Trophoblast cell (in vitro differentiated cells and primary cell): ENCODE data around the gene TIMM22.

Source experiments
- DNase-seq, 2 donors: peaks; one replicate each; pipeline ENCODE4 v3.0.0-alpha.2; 2016
- H2AFZ ChIP-seq: 2 replicates; pipeline ENCODE4 v1.6.1; 2013; ENCODE audit warnings: low read length, moderate library complexity, mild to moderate bottlenecking; ENCODE audit not compliant: insufficient read depth, poor library complexity
- H2AK5ac ChIP-seq: 2 replicates; pipeline ENCODE4 v1.6.1; 2013; ENCODE audit warnings: mild to moderate bottlenecking, low read length
- H2BK120ac ChIP-seq: 2 replicates; pipeline ENCODE4 v1.6.1; 2013; ENCODE audit warnings: low read length, mild to moderate bottlenecking, moderate library complexity; ENCODE audit not compliant: insufficient read depth, poor library complexity
- H2BK12ac ChIP-seq: 2 replicates; pipeline ENCODE4 v1.6.1; 2013; ENCODE audit warnings: mild to moderate bottlenecking, low read length, moderate library complexity
- H2BK5ac ChIP-seq: 2 replicates; pipeline ENCODE4 v1.6.1; 2013; ENCODE audit warnings: low read length, low read depth, moderate library complexity, mild to moderate bottlenecking; ENCODE audit not compliant: poor library complexity
- H3K14ac ChIP-seq: 2 replicates; pipeline ENCODE4 v1.6.1; 2013; ENCODE audit warnings: mild to moderate bottlenecking, low read length
- H3K18ac ChIP-seq: 2 replicates; pipeline ENCODE4 v1.6.1; 2013; ENCODE audit warnings: mild to moderate bottlenecking, low read length
- H3K23ac ChIP-seq: 2 replicates; pipeline ENCODE4 v1.6.1; 2013; ENCODE audit warnings: low read length
- H3K27ac ChIP-seq: 2 replicates; pipeline ENCODE4 v1.5.1; 2013; ENCODE audit warnings: low read depth, mild to moderate bottlenecking, inconsistent platforms, low read length, moderate library complexity
- H3K27me3 ChIP-seq: 2 replicates; pipeline ENCODE4 v1.6.1; 2013; ENCODE audit warnings: inconsistent platforms, mild to moderate bottlenecking, low read length, moderate library complexity; ENCODE audit not compliant: insufficient read depth
- H3K36me3 ChIP-seq, 2 experiments: 1 replicate in 1 of 2; 2 replicates in 1 of 2; pipeline ENCODE4 v1.6.1; 2013; ENCODE audit warnings: low read length in 2 of 2, mild to moderate bottlenecking in 2 of 2, moderate library complexity in 1 of 2; ENCODE audit not compliant: insufficient read depth in 2 of 2, control insufficient read depth in 1 of 2
- H3K4ac ChIP-seq: 2 replicates; pipeline ENCODE4 v1.6.1; 2013; ENCODE audit warnings: low read depth, mild to moderate bottlenecking, low read length, moderate library complexity
- H3K4me1 ChIP-seq, 2 experiments: 1 replicate in 1 of 2; 2 replicates in 1 of 2; pipeline ENCODE4 v1.6.1; 2013; ENCODE audit warnings: low read length in 2 of 2, mild to moderate bottlenecking in 2 of 2, moderate library complexity in 1 of 2; ENCODE audit not compliant: insufficient read depth in 2 of 2, control insufficient read depth in 1 of 2
- H3K4me2 ChIP-seq: 2 replicates; pipeline ENCODE4 v1.6.1; 2013; ENCODE audit warnings: inconsistent platforms, mild to moderate bottlenecking, low read length, moderate library complexity
- H3K4me3 ChIP-seq: 2 replicates; pipeline ENCODE4 v1.5.1; 2013; ENCODE audit warnings: mild to moderate bottlenecking, low read depth, low read length, inconsistent platforms
- H3K79me1 ChIP-seq: one replicate; pipeline ENCODE4 v1.6.1; 2013; ENCODE audit warnings: low read length
- H3K79me2 ChIP-seq: 2 replicates; pipeline ENCODE4 v1.6.1; 2013; ENCODE audit warnings: low read length, mild to moderate bottlenecking; ENCODE audit not compliant: control insufficient read depth, insufficient read depth, poor library complexity
- H3K9ac ChIP-seq: 2 replicates; pipeline ENCODE4 v1.6.1; 2013; ENCODE audit warnings: mild to moderate bottlenecking, low read length
- H3K9me3 ChIP-seq: 2 replicates; pipeline ENCODE4 v1.6.1; 2013; ENCODE audit warnings: low read depth, mild to moderate bottlenecking, control low read depth, inconsistent platforms, low read length; ENCODE audit not compliant: insufficient read depth
- H4K12ac ChIP-seq: 2 replicates; pipeline ENCODE4 v1.6.1; 2013; ENCODE audit warnings: low read depth, mild to moderate bottlenecking, low read length, moderate library complexity
- H4K8ac ChIP-seq: 2 replicates; pipeline ENCODE4 v1.6.1; 2013; ENCODE audit warnings: low read depth, mild to moderate bottlenecking, low read length, moderate library complexity
- H4K91ac ChIP-seq: one replicate; pipeline ENCODE4 v1.6.1; 2013; ENCODE audit warnings: low read depth, mild to moderate bottlenecking, low read length, moderate library complexity
- WGBS: extraction: QIAGEN DNeasy Blood & Tissue Kit; methylation state at CpG from one replicate; pipeline ENCODE4 v1.1.7; 2013; ENCODE audit warnings: missing lambda C conversion rate; ENCODE audit not compliant: insufficient read length, insufficient coverage; ENCODE audit errors: extremely low coverage; 5-methylcytosine and 5-hydroxymethylcytosine counted together

The TIMM22 gene

GRCh38 chr17:980406-981291, 16.3 kb upstream of the TIMM22 start:
- H3K9me3 ChIP-seq, result no peaks in the 10 kb centered on the region
- peak overlapping the region; percentile 42 for H3K27ac ChIP-seq
- peak overlapping the region; percentile 79 for H3K4me2 ChIP-seq
- peak overlapping the region; percentile 10 for H3K4ac ChIP-seq
- H3K18ac ChIP-seq, result peak overlapping the region; percentile 11
- no peaks in the 10 kb centered on the region for H3K27me3 ChIP-seq
- no peak overlapping the region for H3K9ac ChIP-seq
- H2BK120ac ChIP-seq, result no peak overlapping the region
- no peak overlapping the region for H2BK12ac ChIP-seq
- DNase-seq, result peak; percentile 82 to 96
- H3K4me3 ChIP-seq, result no peak overlapping the region
- H3K4me1 ChIP-seq, result peaks cover 6 to 7% of the 10 kb centered on the region in 2 experiments
- no peak overlapping the region for H2BK5ac ChIP-seq
- peaks cover 16% of the 10 kb centered on the region for H3K79me1 ChIP-seq
- H3K14ac ChIP-seq, result peak overlapping the region; percentile 46
- peak overlapping the region; percentile 59 for H4K8ac ChIP-seq
- no peak overlapping the region for H3K23ac ChIP-seq
- H3K79me2 ChIP-seq, result peaks cover 18% of the 10 kb centered on the region
- no peaks in the 10 kb centered on the region for H3K36me3 ChIP-seq
- no CpG with 5 or more reads among the region's 43 CpGs for WGBS
- H4K12ac ChIP-seq, result peak overlapping the region; percentile 58
- H4K91ac ChIP-seq, result peak overlapping the region; percentile 15
- peak overlapping the region; percentile 51 for H2AK5ac ChIP-seq
- H2AFZ ChIP-seq, result peak overlapping the region; percentile 79

GRCh38 chr17:981292-981658, 15.7 kb upstream of the TIMM22 start:
- Histone ChIP-seq H3K4me1 (peaks cover 6 to 7% of the 10 kb centered on the region in 2 experiments), H3K79me1 (peaks cover 16% of the 10 kb centered on the region), H3K79me2 (peaks cover 18% of the 10 kb centered on the region), H2AK5ac (no peak overlapping the region), H4K91ac (no peak overlapping the region), H3K23ac (no peak overlapping the region), H2BK120ac (no peak overlapping the region), H3K4me2 (no peak overlapping the region), H2BK5ac (no peak overlapping the region), H4K8ac (no peak overlapping the region), H3K36me3 (no peaks in the 10 kb centered on the region), H2AFZ (no peak overlapping the region), H3K27ac (no peak overlapping the region), H3K4ac (no peak overlapping the region), H3K18ac (no peak overlapping the region), H3K27me3 (no peaks in the 10 kb centered on the region), H3K9me3 (no peaks in the 10 kb centered on the region), H2BK12ac (no peak overlapping the region), H3K14ac (no peak overlapping the region), H3K4me3 (no peak overlapping the region), H3K9ac (no peak overlapping the region), H4K12ac (no peak overlapping the region)
- DNase-seq, result no peak
- WGBS, result no CpG with 5 or more reads among the region's 10 CpGs

DNA sequence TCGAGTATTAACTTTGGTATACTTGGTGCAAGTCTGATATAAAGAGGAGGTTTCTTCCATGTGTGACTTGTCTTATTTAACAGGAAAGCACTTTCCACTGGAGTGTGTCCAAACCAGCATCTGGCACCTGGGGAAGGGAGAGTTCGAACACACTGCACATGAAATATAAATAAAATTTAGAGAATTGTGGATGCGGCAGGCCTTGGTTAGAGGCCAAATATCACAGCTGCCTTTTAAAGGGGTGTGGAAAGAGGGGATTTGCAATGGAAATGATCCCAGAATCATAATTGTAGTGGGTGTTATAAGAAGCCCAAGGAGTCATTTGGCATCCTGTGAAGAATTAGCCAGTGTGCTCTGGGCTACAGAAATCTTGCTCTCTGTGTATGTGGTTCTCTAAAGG, 13.0 kb upstream of the TIMM22 start:
- Histone ChIP-seq H3K36me3 (no peaks in the 10 kb centered on the region), H4K12ac (no peak overlapping the region), H4K91ac (no peak overlapping the region), H2AFZ (no peak overlapping the region), H3K27ac (no peak overlapping the region), H2BK120ac (no peak overlapping the region), H3K4me3 (no peak overlapping the region), H3K9me3 (peaks cover 1% of the 10 kb centered on the region), H3K14ac (no peak overlapping the region), H2AK5ac (no peak overlapping the region), H3K9ac (no peak overlapping the region), H3K79me1 (peaks cover 9% of the 10 kb centered on the region), H3K4ac (no peak overlapping the region), H2BK12ac (no peak overlapping the region), H3K23ac (no peak overlapping the region), H3K18ac (no peak overlapping the region), H3K79me2 (peaks cover 3% of the 10 kb centered on the region), H3K4me1 (peaks cover 5 to 7% of the 10 kb centered on the region in 2 experiments), H3K4me2 (no peak overlapping the region), H4K8ac (no peak overlapping the region), H3K27me3 (no peaks in the 10 kb centered on the region), H2BK5ac (no peak overlapping the region)
- DNase-seq, result no peak
- no CpG with 5 or more reads among the region's 3 CpGs for WGBS

DNA sequence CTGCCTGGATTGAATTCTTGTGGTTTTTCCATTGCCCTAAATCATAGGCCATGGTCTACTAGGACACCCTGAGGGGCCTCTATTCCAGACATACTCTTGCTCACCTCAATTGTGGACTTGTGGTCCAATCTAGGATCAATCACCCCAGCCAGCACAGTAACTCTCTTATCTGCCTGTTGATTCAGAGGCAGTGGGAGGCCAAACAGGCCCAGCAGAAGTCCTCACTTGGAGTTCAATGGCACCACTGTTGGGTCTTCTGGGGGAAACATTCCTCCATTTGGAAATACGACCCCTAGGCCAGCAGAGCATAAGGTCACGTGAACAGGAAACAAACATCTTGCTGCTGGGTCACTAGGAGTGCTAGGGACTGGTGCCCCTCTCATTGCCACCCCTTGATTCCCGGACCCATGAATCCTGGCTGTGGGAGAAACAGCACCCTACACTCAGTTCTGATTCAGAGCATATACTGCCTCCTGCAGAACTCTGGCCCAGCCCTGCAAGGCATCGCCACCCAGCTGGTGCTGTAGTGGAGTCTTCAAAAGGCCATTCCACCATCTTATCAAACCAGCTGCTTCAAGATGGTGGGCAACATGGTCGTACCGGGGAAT, 10.5 kb upstream of the TIMM22 start:
- Histone ChIP-seq H3K23ac (no peak overlapping the region), H2BK5ac (no peak overlapping the region), H3K4ac (no peak overlapping the region), H3K36me3 (no peaks in the 10 kb centered on the region), H3K27me3 (no peaks in the 10 kb centered on the region), H3K79me1 (no peaks in the 10 kb centered on the region), H3K9ac (no peak overlapping the region), H4K12ac (no peak overlapping the region), H3K4me1 (peaks cover 0 to 3% of the 10 kb centered on the region in 2 experiments), H3K27ac (no peak overlapping the region), H2AFZ (no peak overlapping the region), H2BK12ac (no peak overlapping the region), H4K8ac (no peak overlapping the region), H3K4me3 (no peak overlapping the region), H3K79me2 (no peaks in the 10 kb centered on the region), H2AK5ac (no peak overlapping the region), H3K4me2 (no peak overlapping the region), H3K14ac (no peak overlapping the region), H3K9me3 (peaks cover 1% of the 10 kb centered on the region), H3K18ac (no peak overlapping the region), H4K91ac (no peak overlapping the region), H2BK120ac (no peak overlapping the region)
- no CpG with 5 or more reads among the region's 6 CpGs for WGBS
- no peak for DNase-seq
